ENCODE measurements around the gene S100A6. TPM values are rescaled to one million over a fixed set of nuclear protein-coding genes. Genes with fewer than 3 reads are reported as not detected.
A peak's percentile ranks its signal among the peaks of the same experiment; 100 is the strongest.

Gene S100A6
- total RNA-seq, 1 donor from 2014 or later = 203 TPM

GRCh38 chr1:153553830-153554541 is 18.2 kb upstream of the S100A6 start:
- Histone ChIP-seq H3K27me3 (ENCODE audit: control insufficient read depth in 3 of 3, insufficient read depth in 3 of 3, low read length in 3 of 3) (no peaks in the 10 kb centered on the region), H3K4me3 (ENCODE audit: low read length in 3 of 3) (no peak overlapping the region), H3K36me3 (ENCODE audit: control insufficient read depth in 3 of 3, insufficient read depth in 3 of 3, low read length in 3 of 3) (no peaks in the 10 kb centered on the region), H3K9me3 (ENCODE audit: control insufficient read depth in 3 of 3, low read length in 3 of 3) (no peaks in the 10 kb centered on the region), H3K9ac (ENCODE audit: low read depth in 1 of 3, low read length in 3 of 3) (peak overlapping the region in 1 of 3 donors; percentile 33), H3K27ac (ENCODE audit: low read depth, low read length) (peak overlapping the region; percentile 51), H3K4me1 (ENCODE audit: control insufficient read depth in 3 of 3, insufficient read depth in 3 of 3, low read length in 3 of 3) (peaks cover 24 to 36% (median 33%) of the 10 kb centered on the region in 3 donors)

GRCh38 chr1:153553096-153553495 is 17.3 kb upstream of the S100A6 start:
- no peaks in the 10 kb centered on the region for H3K27me3 ChIP-seq (ENCODE audit: control insufficient read depth in 3 of 3, insufficient read depth in 3 of 3, low read length in 3 of 3)
- H3K4me3 ChIP-seq (ENCODE audit: low read length in 3 of 3) = no peak overlapping the region
- H3K4me1 ChIP-seq (ENCODE audit: control insufficient read depth in 3 of 3, insufficient read depth in 3 of 3, low read length in 3 of 3) = peaks cover 32 to 45% (median 42%) of the 10 kb centered on the region in 3 donors
- H3K36me3 ChIP-seq (ENCODE audit: control insufficient read depth in 3 of 3, insufficient read depth in 3 of 3, low read length in 3 of 3) = no peaks in the 10 kb centered on the region
- no peak overlapping the region for H3K9ac ChIP-seq (ENCODE audit: low read depth in 1 of 3, low read length in 3 of 3)
- H3K27ac ChIP-seq (ENCODE audit: low read depth, low read length) = no peak overlapping the region
- H3K9me3 ChIP-seq (ENCODE audit: control insufficient read depth in 3 of 3, low read length in 3 of 3) = no peaks in the 10 kb centered on the region

GRCh38 chr1:153552335-153552734 is 16.5 kb upstream of the S100A6 start:
- H3K4me3 ChIP-seq (ENCODE audit: low read length in 3 of 3) = no peak overlapping the region
- peaks cover 39 to 53% (median 48%) of the 10 kb centered on the region in 3 donors for H3K4me1 ChIP-seq (ENCODE audit: control insufficient read depth in 3 of 3, insufficient read depth in 3 of 3, low read length in 3 of 3)
- H3K36me3 ChIP-seq (ENCODE audit: control insufficient read depth in 3 of 3, insufficient read depth in 3 of 3, low read length in 3 of 3) = no peaks in the 10 kb centered on the region
- no peaks in the 10 kb centered on the region for H3K9me3 ChIP-seq (ENCODE audit: control insufficient read depth in 3 of 3, low read length in 3 of 3)
- no peak overlapping the region for H3K27ac ChIP-seq (ENCODE audit: low read depth, low read length)
- no peak overlapping the region for H3K9ac ChIP-seq (ENCODE audit: low read depth in 1 of 3, low read length in 3 of 3)
- no peaks in the 10 kb centered on the region for H3K27me3 ChIP-seq (ENCODE audit: control insufficient read depth in 3 of 3, insufficient read depth in 3 of 3, low read length in 3 of 3)

- Histone ChIP-seq H3K27ac (ENCODE audit: low read depth, low read length) (no peak overlapping the region), H3K4me3 (ENCODE audit: low read length in 3 of 3) (no peak overlapping the region), H3K36me3 (ENCODE audit: control insufficient read depth in 3 of 3, insufficient read depth in 3 of 3, low read length in 3 of 3) (no peaks in the 10 kb centered on the region), H3K9ac (ENCODE audit: low read depth in 1 of 3, low read length in 3 of 3) (no peak overlapping the region), H3K27me3 (ENCODE audit: control insufficient read depth in 3 of 3, insufficient read depth in 3 of 3, low read length in 3 of 3) (no peaks in the 10 kb centered on the region), H3K9me3 (ENCODE audit: control insufficient read depth in 3 of 3, low read length in 3 of 3) (no peaks in the 10 kb centered on the region), H3K4me1 (ENCODE audit: control insufficient read depth in 3 of 3, insufficient read depth in 3 of 3, low read length in 3 of 3) (peaks cover 48 to 65% (median 56%) of the 10 kb centered on the region in 3 donors)
Measured at GRCh38 chr1:153550827-153551500, 15.2 kb upstream of the S100A6 start.

GRCh38 chr1:153550398-153550758 is 14.6 kb upstream of the S100A6 start:
- no peak overlapping the region for H3K9ac ChIP-seq (ENCODE audit: low read depth in 1 of 3, low read length in 3 of 3)
- no peaks in the 10 kb centered on the region for H3K27me3 ChIP-seq (ENCODE audit: control insufficient read depth in 3 of 3, insufficient read depth in 3 of 3, low read length in 3 of 3)
- H3K4me1 ChIP-seq (ENCODE audit: control insufficient read depth in 3 of 3, insufficient read depth in 3 of 3, low read length in 3 of 3) = peaks cover 54 to 71% (median 61%) of the 10 kb centered on the region in 3 donors
- H3K27ac ChIP-seq (ENCODE audit: low read depth, low read length) = peak overlapping the region; percentile 72
- H3K9me3 ChIP-seq (ENCODE audit: control insufficient read depth in 3 of 3, low read length in 3 of 3) = no peaks in the 10 kb centered on the region
- no peaks in the 10 kb centered on the region for H3K36me3 ChIP-seq (ENCODE audit: control insufficient read depth in 3 of 3, insufficient read depth in 3 of 3, low read length in 3 of 3)
- no peak overlapping the region for H3K4me3 ChIP-seq (ENCODE audit: low read length in 3 of 3)

GRCh38 chr1:153549741-153550397 is 14.1 kb upstream of the S100A6 start:
- no peaks in the 10 kb centered on the region for H3K27me3 ChIP-seq (ENCODE audit: control insufficient read depth in 3 of 3, insufficient read depth in 3 of 3, low read length in 3 of 3)
- H3K9me3 ChIP-seq (ENCODE audit: control insufficient read depth in 3 of 3, low read length in 3 of 3) = no peaks in the 10 kb centered on the region
- H3K4me3 ChIP-seq (ENCODE audit: low read length in 3 of 3) = no peak overlapping the region
- peaks cover 59 to 75% (median 66%) of the 10 kb centered on the region in 3 donors for H3K4me1 ChIP-seq (ENCODE audit: control insufficient read depth in 3 of 3, insufficient read depth in 3 of 3, low read length in 3 of 3)
- H3K36me3 ChIP-seq (ENCODE audit: control insufficient read depth in 3 of 3, insufficient read depth in 3 of 3, low read length in 3 of 3) = no peaks in the 10 kb centered on the region
- peak overlapping the region in 1 of 3 donors; percentile 40 for H3K9ac ChIP-seq (ENCODE audit: low read depth in 1 of 3, low read length in 3 of 3)
- peak overlapping the region; percentile 72 for H3K27ac ChIP-seq (ENCODE audit: low read depth, low read length)

- Histone ChIP-seq H3K27ac (ENCODE audit: low read depth, low read length) (peak within 1 kb of the TSS; percentile 72), H3K4me1 (ENCODE audit: control insufficient read depth in 3 of 3, insufficient read depth in 3 of 3, low read length in 3 of 3) (peaks cover 63 to 77% (median 70%) of the 10 kb centered on the region in 3 donors)
Measured at GRCh38 chr1:153548722-153549688, 13.2 kb upstream of the S100A6 start, which contains the start of gene S100A3. S100A3 (minus strand) TSS chr1:153549258; CDS start chr1:153548485, 773 bp downstream.

GRCh38 chr1:153547560-153548551 is 12.1 kb upstream of the S100A6 start:
- Histone ChIP-seq H3K9ac (ENCODE audit: low read depth in 1 of 3, low read length in 3 of 3) (peak overlapping the region in 1 of 3 donors; percentile 33), H3K27me3 (ENCODE audit: control insufficient read depth in 3 of 3, insufficient read depth in 3 of 3, low read length in 3 of 3) (no peaks in the 10 kb centered on the region), H3K36me3 (ENCODE audit: control insufficient read depth in 3 of 3, insufficient read depth in 3 of 3, low read length in 3 of 3) (no peaks in the 10 kb centered on the region), H3K4me3 (ENCODE audit: low read length in 3 of 3) (no peak overlapping the region), H3K4me1 (ENCODE audit: control insufficient read depth in 3 of 3, insufficient read depth in 3 of 3, low read length in 3 of 3) (peaks cover 67 to 75% (median 69%) of the 10 kb centered on the region in 3 donors), H3K9me3 (ENCODE audit: control insufficient read depth in 3 of 3, low read length in 3 of 3) (no peaks in the 10 kb centered on the region), H3K27ac (ENCODE audit: low read depth, low read length) (peak overlapping the region; percentile 72)

More at GRCh38 chr1:153548722-153549688, 13.2 kb upstream of the S100A6 start, which contains the start of gene S100A3:
- H3K9ac ChIP-seq (ENCODE audit: low read depth in 1 of 3, low read length in 3 of 3) = peak within 1 kb of the TSS in 2 of 3 donors; percentile 40 to 43
- H3K27me3 ChIP-seq (ENCODE audit: control insufficient read depth in 3 of 3, insufficient read depth in 3 of 3, low read length in 3 of 3) = no peaks in the 10 kb centered on the region
- no peaks in the 10 kb centered on the region for H3K36me3 ChIP-seq (ENCODE audit: control insufficient read depth in 3 of 3, insufficient read depth in 3 of 3, low read length in 3 of 3)
- H3K4me3 ChIP-seq (ENCODE audit: low read length in 3 of 3) = peak within 1 kb of the TSS in 1 of 3 donors; percentile 0
- no peaks in the 10 kb centered on the region for H3K9me3 ChIP-seq (ENCODE audit: control insufficient read depth in 3 of 3, low read length in 3 of 3)

Data from skeletal muscle tissue (tissue), 4 donors.